Fibroblast of lung (primary cell): ENCODE results near the gene FAF2.

ENCODE experiments used
- CTCF ChIP-seq, 2 donors: IDR thresholded peaks in 1 of 2; conservative IDR thresholded peaks in 1 of 2; 1 replicate in 1 of 2; 2 replicates in 1 of 2; pipeline ENCODE4 v1.5.1; 2011 to 2012; ENCODE audit warnings: low read length in 2 of 2, control low read depth in 1 of 2, inconsistent platforms in 1 of 2, low read depth in 1 of 2, mild to moderate bottlenecking in 1 of 2
- EZH2 ChIP-seq: IDR thresholded peaks from 2 replicates; pipeline ENCODE4 v1.5.1; 2012; ENCODE audit warnings: low read length, control low read depth, mild to moderate bottlenecking; ENCODE audit errors: missing control alignments

- no peak for TF ChIP-seq CTCF (conservative IDR thresholded peaks at IDR 0.05 in 1 of 2, IDR thresholded peaks at IDR 0.05 in 1 of 2; ENCODE audit: low read depth in 1 of 2, low read length in 2 of 2)
- TF ChIP-seq EZH2: no peak
Measured at GRCh38 chr5:176466245-176466871, 18.2 kb downstream of the FAF2 start.
